HEK293T (cell line): ENCODE measurements around the gene PTGDR.

Source experiments
- BHLHE40 ChIP-seq: fragments of 450-650 bp; IDR thresholded peaks from 2 replicates; pipeline ENCODE4 v1.6.1; 2016; ENCODE audit warnings: mild to moderate bottlenecking, moderate library complexity, borderline replicate concordance
- FOXK2 ChIP-seq: fragments of 450-650 bp; IDR thresholded peaks from 2 replicates; pipeline ENCODE4 v1.6.1; 2016; ENCODE audit warnings: mild to moderate bottlenecking
- FOXM1 ChIP-seq: fragments of 450-650 bp; IDR thresholded peaks from 2 replicates; pipeline ENCODE4 v1.6.1; 2017; ENCODE audit warnings: mild to moderate bottlenecking, borderline replicate concordance

GRCh38 chr14:52312931-52313355 is 45.4 kb downstream of the PTGDR start:
- TF ChIP-seq FOXK2 (no peak), FOXM1 (no peak), BHLHE40 (no peak)
